Spleen (tissue), 11 donors: Measurements from ENCODE around the gene ABCD2. TPM values are rescaled to one million over a fixed set of nuclear protein-coding genes. Genes with fewer than 3 reads are reported as not detected.

Experiments
- DNase-seq: peaks from one replicate; pipeline ENCODE4 v3.0.0-alpha.2; 2020
- H3K27ac ChIP-seq, 8 donors: fragments of 200-600 bp; sonication (generic) in 7 of 8; 1 replicate in 4 of 8; 2 replicates in 4 of 8; pipeline versions ENCODE4 v1.5.0 to v1.8.0; 2016 to 2021; ENCODE audit warnings: inconsistent platforms in 4 of 8, mild to moderate bottlenecking in 4 of 8, moderate library complexity in 1 of 8
- H3K27me3 ChIP-seq, 7 donors: fragments of 200-600 bp; sonication (generic) in 6 of 7; replicated peaks in 1 of 7; 1 replicate in 4 of 7; 2 replicates in 3 of 7; pipeline versions ENCODE4 v1.5.0 to v1.8.0; 2016 to 2021; ENCODE audit warnings: inconsistent platforms in 3 of 7, mild to moderate bottlenecking in 1 of 7
- H3K36me3 ChIP-seq, 6 donors: fragments of 200-600 bp; sonication (generic) in 5 of 6; 1 replicate in 4 of 6; 2 replicates in 2 of 6; pipeline versions ENCODE4 v1.5.0 to v1.8.0; 2016 to 2021; ENCODE audit warnings: inconsistent platforms in 2 of 6
- H3K4me1 ChIP-seq, 6 donors: fragments of 200-600 bp; sonication (generic) in 5 of 6; 1 replicate in 3 of 6; 2 replicates in 3 of 6; pipeline versions ENCODE4 v1.5.0 to v1.8.0; 2016 to 2021; ENCODE audit warnings: inconsistent platforms in 3 of 6
- H3K4me3 ChIP-seq, 8 donors: fragments of 200-600 bp; sonication (generic) in 7 of 8; 1 replicate in 4 of 8; 2 replicates in 4 of 8; pipeline versions ENCODE4 v1.5.0 to v1.8.0; 2016 to 2021; ENCODE audit warnings: inconsistent platforms in 4 of 8, mild to moderate bottlenecking in 4 of 8, moderate library complexity in 2 of 8
- H3K9me3 ChIP-seq, 8 donors: fragments of 200-600 bp; sonication (generic) in 7 of 8; 1 replicate in 4 of 8; 2 replicates in 4 of 8; pipeline versions ENCODE4 v1.5.0 to v1.8.0; 2016 to 2021; ENCODE audit warnings: inconsistent platforms in 4 of 8
- POLR2A ChIP-seq, 3 donors: fragments of 450-650 bp; IDR thresholded peaks; one replicate each; pipeline ENCODE4 v1.5.1; 2017; ENCODE audit warnings: antibody characterized with exemption in 3 of 3, mild to moderate bottlenecking in 1 of 3
- POLR2AphosphoS5 ChIP-seq, 3 donors: sonication (generic); formaldehyde crosslinking; IDR thresholded peaks; one replicate each; pipeline ENCODE4 v1.5.1; 2017; ENCODE audit warnings: antibody characterized with exemption in 3 of 3
- WGBS, 5 donors: extraction: QIAGEN DNeasy Blood & Tissue Kit in 3 of 5; methylation state at CpG; one replicate each; pipeline versions ENCODE4 v1.1.5 to v1.1.7; 2013 to 2018; 5-methylcytosine and 5-hydroxymethylcytosine counted together
- intact Hi-C: fragments of 100-400 bp; cut with DNase I; formaldehyde crosslinking; loops from one replicate; pipeline ENCODE4 v1.15.0; 2023; ENCODE audit warnings: low total_unique reads
- polyA plus RNA-seq, 3 donors: library from polyadenylated mRNA; stranded (reverse); fragments of 200-250 nt; gene quantifications; one replicate each; pipeline ENCODE4 v1.2.1, GENCODE V29; 2013
- total RNA-seq, 7 donors: library from RNA; depleted of rRNA in 3 of 7; stranded (reverse); fragments of >200 nt in 3 of 7; fragmentation: NEBNext Ultra II Directional in 4 of 7; extraction: Animal tissue kit (Norgen Biotek cat#: 25700) in 4 of 7; gene quantifications; one replicate each; pipeline versions ENCODE4 v1.1.0 to v1.2.1, GENCODE V29; 2016 to 2021
- TF ChIP-seq, protein P1 (sequence below), 11 experiments: fragments of 200-600 bp in 7 of 11; fragments of 450-650 bp in 4 of 11; sonication (generic) in 4 of 11; IDR thresholded peaks in 8 of 11; conservative IDR thresholded peaks in 3 of 11; 1 replicate in 7 of 11; 2 replicates in 4 of 11; pipeline versions ENCODE4 v1.4.0 to v1.8.0; 2016 to 2021; ENCODE audit warnings: antibody characterized with exemption in 11 of 11, inconsistent platforms in 4 of 11, mild to moderate bottlenecking in 1 of 11
- donor health status: healthy with polysubstance abuse.
- donor health status: DM: no; HTN: no; CAD: no; lungs with moderate emphysema.
- donor health status: DM: no; HTN: no; CAD: no.
- donor health status: Bipolar disorder and iron deficiency.
- donor health status: healthy.
- donor health status: DM: no; HTN: no; CAD: no.
- donor health status: DM: yes; HTN: yes; CAD: no.

The ABCD2 gene
- total and polyA plus RNA-seq, 10 donors = 0.38 to 3.4 (median 2.0) TPM

- Histone ChIP-seq H3K27ac (no peak overlapping the region), H3K4me1 (peaks cover 0 to 31% (median 6%) of the 10 kb centered on the region in 6 donors), H3K36me3 (no peaks in the 10 kb centered on the region), H3K27me3 (no peaks in the 10 kb centered on the region), H3K9me3 (no peaks in the 10 kb centered on the region), H3K4me3 (no peak overlapping the region)
- no peak for DNase-seq
- intact Hi-C loops = no loop called here
- WGBS, 5 donors = 68 to 96% (median 95%) methylated on average over 2 of the region's 2 CpGs
- TF ChIP-seq POLR2A (IDR thresholded peaks at IDR 0.05) (no peak), POLR2AphosphoS5 (IDR thresholded peaks at IDR 0.05) (no peak)
- TF ChIP-seq, protein P1, sequence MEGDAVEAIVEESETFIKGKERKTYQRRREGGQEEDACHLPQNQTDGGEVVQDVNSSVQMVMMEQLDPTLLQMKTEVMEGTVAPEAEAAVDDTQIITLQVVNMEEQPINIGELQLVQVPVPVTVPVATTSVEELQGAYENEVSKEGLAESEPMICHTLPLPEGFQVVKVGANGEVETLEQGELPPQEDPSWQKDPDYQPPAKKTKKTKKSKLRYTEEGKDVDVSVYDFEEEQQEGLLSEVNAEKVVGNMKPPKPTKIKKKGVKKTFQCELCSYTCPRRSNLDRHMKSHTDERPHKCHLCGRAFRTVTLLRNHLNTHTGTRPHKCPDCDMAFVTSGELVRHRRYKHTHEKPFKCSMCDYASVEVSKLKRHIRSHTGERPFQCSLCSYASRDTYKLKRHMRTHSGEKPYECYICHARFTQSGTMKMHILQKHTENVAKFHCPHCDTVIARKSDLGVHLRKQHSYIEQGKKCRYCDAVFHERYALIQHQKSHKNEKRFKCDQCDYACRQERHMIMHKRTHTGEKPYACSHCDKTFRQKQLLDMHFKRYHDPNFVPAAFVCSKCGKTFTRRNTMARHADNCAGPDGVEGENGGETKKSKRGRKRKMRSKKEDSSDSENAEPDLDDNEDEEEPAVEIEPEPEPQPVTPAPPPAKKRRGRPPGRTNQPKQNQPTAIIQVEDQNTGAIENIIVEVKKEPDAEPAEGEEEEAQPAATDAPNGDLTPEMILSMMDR (IDR thresholded peaks at IDR 0.05 in 8 of 11, conservative IDR thresholded peaks at IDR 0.05 in 3 of 11) = no peak
These were observed 6.1 kb downstream of the ABCD2 start for GRCh38 chr12:39613525-39613924.

DNA sequence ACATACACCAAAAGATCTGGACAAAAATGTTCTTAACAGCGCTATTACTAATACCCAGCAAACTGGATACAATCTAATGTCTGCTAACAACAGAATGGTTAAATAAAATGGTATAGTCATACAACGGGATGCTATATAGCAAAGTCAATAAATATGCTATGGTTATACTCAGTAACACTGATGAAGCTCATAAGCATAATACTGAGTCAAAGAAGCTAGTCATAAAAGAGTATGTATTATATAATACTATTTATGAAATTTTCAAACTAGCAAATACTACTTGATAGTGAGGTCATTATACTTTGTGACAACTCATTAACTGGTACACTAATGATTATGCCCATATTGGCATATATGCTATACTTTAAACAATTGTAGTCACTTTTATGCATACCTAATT lies 7.4 kb downstream of the ABCD2 start:
- H3K4me3 ChIP-seq = no peak overlapping the region
- no peak overlapping the region for H3K27ac ChIP-seq
- no peaks in the 10 kb centered on the region for H3K9me3 ChIP-seq
- no peaks in the 10 kb centered on the region for H3K36me3 ChIP-seq
- intact Hi-C loops = no loop called here
- H3K4me1 ChIP-seq = peaks cover 0 to 18% (median 0%) of the 10 kb centered on the region in 6 donors
- TF ChIP-seq, protein P1 (IDR thresholded peaks at IDR 0.05 in 8 of 11, conservative IDR thresholded peaks at IDR 0.05 in 3 of 11) = no peak
- TF ChIP-seq POLR2A (IDR thresholded peaks at IDR 0.05) (no peak), POLR2AphosphoS5 (IDR thresholded peaks at IDR 0.05) (no peak)
- H3K27me3 ChIP-seq = no peaks in the 10 kb centered on the region
- WGBS, 5 donors = 51 to 99% (median 74%) methylated on average over 2 of the region's 2 CpGs
- no peak for DNase-seq

GRCh38 chr12:39611818-39612217 lies 7.8 kb downstream of the ABCD2 start:
- DNase-seq = no peak
- H3K27me3 ChIP-seq = no peaks in the 10 kb centered on the region
- H3K36me3 ChIP-seq = no peaks in the 10 kb centered on the region
- TF ChIP-seq POLR2A (IDR thresholded peaks at IDR 0.05) = no peak
- TF ChIP-seq, protein P1 (IDR thresholded peaks at IDR 0.05 in 8 of 11, conservative IDR thresholded peaks at IDR 0.05 in 3 of 11) = no peak
- TF ChIP-seq POLR2AphosphoS5 (IDR thresholded peaks at IDR 0.05) = no peak
- H3K4me3 ChIP-seq = no peak overlapping the region
- H3K27ac ChIP-seq = no peak overlapping the region
- peaks cover 0 to 14% (median 0%) of the 10 kb centered on the region in 6 donors for H3K4me1 ChIP-seq
- H3K9me3 ChIP-seq = no peaks in the 10 kb centered on the region
- 66 to 84% (median 71%) methylated on average over 2 of the region's 2 CpGs for WGBS, 5 donors
- intact Hi-C loops = no loop called here

- no peaks in the 10 kb centered on the region for H3K27me3 ChIP-seq
- DNase-seq = no peak
- WGBS, 5 donors = 76 to 95% (median 82%) methylated on average over 1 of the region's 1 CpG
- no peak for TF ChIP-seq POLR2AphosphoS5 (IDR thresholded peaks at IDR 0.05)
- no peak for TF ChIP-seq POLR2A (IDR thresholded peaks at IDR 0.05)
- TF ChIP-seq, protein P1 (IDR thresholded peaks at IDR 0.05 in 8 of 11, conservative IDR thresholded peaks at IDR 0.05 in 3 of 11) = no peak
- intact Hi-C loops = no loop called here
- H3K9me3 ChIP-seq = no peaks in the 10 kb centered on the region
- H3K4me1 ChIP-seq = peaks cover 0 to 2% (median 0%) of the 10 kb centered on the region in 6 donors
- no peak overlapping the region for H3K27ac ChIP-seq
- H3K4me3 ChIP-seq = no peak overlapping the region
- H3K36me3 ChIP-seq = no peaks in the 10 kb centered on the region
These were observed 9.1 kb downstream of the ABCD2 start for GRCh38 chr12:39610436-39611025.
